HG02870 (cell line): ENCODE measurements around the gene CTIF.

Experiments used
- ATAC-seq: cut with Tn5 transposase; IDR thresholded peaks from one replicate; pipeline ENCODE4 v1.9.1; 2021; ENCODE audit warnings: mild to moderate bottlenecking, moderate library complexity; ENCODE audit not compliant: unreplicated experiment

CTIF gene

DNA sequence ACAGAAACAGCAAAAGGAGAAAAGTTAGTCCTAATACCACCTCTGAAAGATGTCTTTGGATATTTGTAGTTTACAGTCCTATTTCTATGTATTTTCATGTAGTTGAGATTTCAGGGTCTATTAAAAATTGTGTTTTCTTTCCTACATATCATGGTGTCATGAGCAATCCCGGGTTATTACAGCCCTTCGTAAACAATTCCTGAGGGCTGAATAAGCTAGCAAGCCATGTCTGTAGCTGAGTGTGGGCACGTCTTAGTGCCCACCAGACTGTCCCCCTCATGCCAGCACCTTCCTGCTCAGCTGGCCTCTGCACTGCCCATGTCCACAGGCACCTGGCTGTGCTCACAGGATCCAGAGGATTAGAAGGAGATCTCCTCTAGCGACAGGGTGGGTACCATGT, 60.6 kb downstream of the CTIF start:
- no peak for ATAC-seq

- no peak for ATAC-seq
Measured at GRCh38 chr18:48600046-48600445, 61.2 kb downstream of the CTIF start.

DNA sequence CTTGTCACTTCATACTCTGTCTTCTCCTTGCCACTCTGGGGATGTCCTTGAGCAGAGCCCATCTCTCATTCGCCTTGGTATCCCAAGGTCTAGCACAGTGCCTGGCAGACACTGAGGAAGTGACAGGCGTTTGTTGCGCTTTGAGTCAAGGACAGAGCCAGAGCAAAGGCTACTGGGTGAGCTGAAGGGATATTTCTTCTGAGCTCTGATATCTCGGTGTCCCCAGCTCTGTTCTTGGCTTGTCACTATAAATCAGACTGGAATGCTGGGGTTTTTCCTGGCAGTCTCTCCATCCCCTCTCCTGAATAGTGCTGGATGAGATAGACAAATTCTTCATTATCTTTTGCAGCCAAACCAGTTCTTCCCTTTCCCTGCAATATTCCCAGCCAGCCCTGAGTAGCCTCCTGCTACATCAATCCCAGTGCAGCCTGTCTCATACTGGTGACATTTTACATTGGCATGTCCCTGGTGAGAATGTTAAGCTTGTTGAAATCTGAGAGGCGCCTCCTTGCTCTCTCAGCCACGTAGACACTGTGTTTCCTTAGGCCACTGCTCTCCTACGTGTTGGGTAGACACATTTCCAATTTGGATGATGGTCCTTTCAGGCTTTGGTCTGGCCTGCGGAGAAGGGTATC, 61.7 kb downstream of the CTIF start:
- ATAC-seq: no peak

- ATAC-seq: no peak
Measured at GRCh38 chr18:48601343-48601742, 62.5 kb downstream of the CTIF start.

DNA sequence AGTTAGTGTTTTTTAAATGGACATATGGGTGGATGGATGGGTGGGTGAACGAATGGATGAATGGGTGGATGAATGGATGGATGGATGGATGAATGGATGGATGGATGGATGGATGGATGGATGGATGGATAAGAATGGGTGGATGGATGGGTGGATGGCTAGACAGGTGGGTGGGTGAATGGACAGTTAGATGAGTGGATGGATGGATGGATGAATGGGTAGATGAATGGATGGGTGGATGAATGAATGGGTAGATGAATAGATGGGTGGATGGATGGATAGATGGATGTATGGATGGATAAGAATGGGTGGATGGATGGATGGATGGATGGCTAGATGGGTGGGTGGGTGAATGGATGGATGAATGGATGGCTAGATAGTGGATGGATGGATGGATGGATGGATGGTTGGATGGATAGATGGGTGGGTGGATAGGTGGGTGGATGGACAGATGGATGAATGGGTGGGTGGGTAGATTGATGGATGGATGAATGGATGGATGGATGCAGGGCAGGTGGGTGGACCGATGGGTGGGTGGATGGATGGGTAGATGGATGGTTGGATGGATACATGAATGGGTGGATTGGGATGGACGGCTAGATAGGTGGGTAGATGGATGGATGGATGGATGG, 64.0 kb downstream of the CTIF start:
- no peak for ATAC-seq

GRCh38 chr18:48605408-48605845, 66.6 kb downstream of the CTIF start:
- no peak for ATAC-seq

DNA sequence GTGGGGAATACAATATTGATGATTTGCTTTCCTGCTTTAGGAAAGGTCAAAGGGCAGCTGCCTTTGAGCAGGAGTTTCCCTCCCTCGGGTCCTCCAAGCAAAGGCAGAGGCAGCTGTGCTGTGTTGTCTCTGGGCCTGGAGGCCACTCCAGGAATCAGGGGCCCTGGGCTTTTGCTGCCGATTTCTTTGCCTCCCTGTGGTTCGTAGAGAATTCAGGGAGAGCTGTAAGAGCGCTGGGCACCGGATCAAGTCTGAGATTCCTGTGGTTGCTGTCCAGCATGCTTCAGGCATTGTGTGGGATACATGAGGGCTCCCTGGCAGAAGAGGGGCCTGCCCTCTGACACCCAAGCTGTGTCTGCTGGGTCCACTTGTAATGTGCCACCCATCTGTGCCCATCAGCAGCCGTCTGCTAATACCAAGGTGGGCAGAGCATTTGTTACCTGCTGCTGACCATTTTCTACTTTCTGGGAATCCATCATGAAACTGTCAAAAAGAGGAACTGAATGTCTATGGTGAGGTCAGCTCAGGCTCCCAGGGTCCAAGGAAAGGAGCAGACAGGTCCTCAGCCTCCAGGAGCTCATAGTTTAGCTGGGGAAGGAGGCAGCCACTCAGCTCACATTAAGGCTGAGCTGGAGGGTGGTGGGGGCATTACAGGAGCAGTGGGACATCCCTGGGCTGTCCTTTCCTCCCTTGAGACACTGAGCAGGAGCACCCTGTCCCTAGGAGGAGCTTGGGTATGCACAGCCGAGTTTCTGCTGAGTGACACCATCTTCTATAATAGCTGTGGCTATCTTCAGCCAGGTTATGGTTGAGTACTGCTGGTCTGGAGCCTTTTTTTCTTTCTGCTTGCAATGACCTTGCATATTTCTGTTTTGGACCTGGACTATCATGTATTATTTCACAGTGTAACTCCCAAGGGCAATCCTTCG, 68.5 kb downstream of the CTIF start:
- ATAC-seq: no peak

GRCh38 chr18:48608581-48608980, 69.8 kb downstream of the CTIF start:
- ATAC-seq: no peak

- no peak for ATAC-seq
Measured at GRCh38 chr18:48609114-48609513, 70.3 kb downstream of the CTIF start.

DNA sequence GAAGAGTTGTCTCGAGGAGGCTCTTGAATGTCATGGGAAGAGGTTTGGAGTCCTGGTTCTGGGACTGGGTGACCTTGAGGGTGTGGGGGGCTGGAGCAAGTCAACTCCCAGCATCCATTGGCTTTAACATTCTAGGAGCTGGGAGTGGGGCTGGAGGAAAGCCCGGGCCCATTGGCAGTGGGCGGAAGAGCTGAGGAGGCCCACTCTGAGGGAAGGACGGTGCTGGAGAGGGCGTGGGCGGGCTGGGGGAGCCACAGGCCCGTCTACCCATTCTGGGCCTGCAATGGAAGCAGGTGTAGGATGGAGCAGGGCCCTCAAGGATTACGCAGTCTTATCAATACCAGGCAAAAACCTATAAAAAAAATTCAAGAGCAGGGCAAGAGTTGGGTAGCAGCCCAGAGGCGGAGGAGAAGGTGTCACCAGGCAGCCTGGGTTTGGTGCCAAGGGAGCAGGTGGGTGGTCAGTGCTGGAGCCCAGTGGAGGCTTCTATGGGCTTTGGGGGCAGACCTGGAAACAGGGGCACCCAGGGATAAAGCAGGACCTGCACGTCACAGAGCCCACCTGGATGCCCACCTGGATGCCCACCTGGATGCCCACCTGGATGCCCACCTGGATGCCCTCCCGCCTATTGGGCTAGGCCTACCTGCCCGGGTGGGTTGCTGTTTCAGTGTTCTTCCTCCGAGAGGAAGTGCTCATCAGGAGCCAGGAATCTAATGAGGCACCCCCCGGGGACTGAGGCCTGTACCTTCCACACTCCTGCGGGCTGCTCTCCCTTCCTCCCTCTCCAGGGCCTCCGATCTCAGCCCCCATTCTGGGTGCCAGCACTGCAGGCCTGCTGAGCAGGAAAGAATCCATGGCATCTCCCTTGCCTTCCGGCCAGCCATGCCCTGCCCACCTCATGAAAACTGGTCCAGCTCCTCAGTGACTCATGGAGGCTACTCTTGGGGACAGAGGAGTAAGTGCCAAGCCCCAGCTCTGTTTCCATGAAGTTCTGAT, 71.3 kb downstream of the CTIF start:
- ATAC-seq: no peak

DNA sequence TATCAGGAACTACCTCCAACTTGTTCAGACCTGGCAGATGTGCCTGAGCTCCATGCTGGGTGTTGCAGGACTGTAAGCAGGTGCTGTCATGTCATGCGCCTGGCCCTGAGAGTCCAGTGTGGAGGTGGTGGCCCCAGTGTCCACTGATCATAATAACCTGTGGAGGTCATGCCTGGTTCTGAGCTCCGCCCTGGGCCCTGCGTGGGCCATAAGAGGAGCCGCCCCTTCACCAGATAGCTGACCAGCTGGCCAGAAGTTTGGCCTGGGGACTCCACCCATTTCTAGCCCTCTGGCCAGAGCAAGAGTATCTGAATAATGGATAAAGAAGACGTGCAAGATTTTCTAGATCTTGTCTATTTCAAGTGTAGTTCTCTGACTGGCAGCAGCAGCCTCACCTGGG, 72.4 kb downstream of the CTIF start:
- ATAC-seq: no peak

- no peak for ATAC-seq
Measured at GRCh38 chr18:48611785-48612480, 73.1 kb downstream of the CTIF start.

DNA sequence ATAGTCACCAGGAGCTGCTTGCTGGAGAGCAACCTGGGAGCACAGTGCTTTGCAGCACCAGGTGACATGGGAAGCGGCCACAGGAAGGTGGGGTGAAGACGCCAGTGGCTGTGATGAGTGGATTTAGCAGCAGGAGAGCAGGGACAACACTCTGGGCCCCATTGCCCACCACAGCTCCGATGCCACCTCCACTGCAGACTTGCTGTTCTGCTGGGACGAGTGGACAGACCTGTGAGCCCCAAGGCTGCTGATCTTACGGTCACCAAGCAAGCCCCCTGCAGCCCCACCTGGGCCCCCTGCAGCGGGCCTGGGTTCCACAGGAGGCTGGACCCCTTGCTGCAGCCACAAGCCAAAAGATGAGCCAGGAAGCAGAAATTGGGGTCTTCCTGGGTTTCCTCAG, 73.7 kb downstream of the CTIF start:
- no peak for ATAC-seq

DNA sequence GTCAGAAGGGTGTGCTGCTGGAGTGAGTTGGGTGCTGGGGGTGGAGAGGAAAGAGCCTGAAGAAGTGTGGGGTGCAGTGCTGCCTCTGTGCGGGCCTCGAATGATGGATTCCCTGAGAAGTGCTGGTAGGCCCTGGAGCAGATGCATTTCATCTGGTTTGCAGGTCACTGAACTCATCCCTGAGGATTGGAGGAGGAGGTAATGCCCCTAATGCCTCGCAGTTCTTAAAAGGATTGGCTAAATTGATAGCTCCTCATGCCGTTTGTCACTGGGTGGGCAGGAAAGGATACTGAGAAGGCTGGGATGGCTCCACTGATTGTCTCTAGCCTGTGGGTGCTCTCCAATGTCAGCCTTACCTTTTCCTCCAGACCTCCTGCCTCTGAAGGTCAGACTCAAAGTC, 74.1 kb downstream of the CTIF start:
- ATAC-seq: no peak

DNA sequence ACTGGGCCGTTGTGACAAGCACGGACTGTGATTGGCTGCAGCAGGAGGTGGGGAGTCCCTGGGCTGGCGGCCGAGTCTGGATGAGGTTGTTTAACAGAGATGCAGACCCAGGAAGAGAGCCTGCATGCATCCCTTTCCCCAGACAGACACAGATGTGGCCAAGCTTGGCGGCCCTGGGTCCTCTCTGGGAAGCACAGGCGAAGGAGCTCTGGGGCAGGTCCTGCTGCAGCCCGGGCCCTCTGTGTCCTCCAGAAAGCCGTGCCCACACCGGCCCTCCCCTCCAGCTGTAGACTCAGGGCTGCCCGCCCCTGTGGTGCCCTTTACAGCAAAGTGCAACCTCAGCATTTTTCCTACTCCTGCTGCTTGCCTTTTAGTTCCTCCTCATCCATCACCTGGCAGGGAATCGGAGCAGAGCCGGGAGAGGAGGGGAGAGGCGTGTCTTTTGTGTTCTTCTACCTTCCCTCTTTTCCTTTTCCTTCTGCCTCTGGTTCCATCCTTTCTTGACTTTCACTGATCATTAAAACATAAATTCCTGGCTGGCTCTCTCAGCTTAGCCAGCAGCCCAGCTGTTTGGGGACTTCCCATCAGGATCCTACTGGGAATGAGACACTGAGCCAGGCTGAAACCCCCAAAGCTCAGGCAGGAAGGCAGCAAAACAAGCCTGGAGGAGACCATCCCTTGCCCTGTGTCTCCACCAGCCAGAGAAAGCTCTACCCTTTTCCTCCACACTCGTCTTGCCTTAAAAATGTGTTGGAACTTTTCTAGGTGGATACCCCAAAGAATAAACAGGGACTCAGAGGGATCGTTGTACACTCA, 75.0 kb downstream of the CTIF start:
- ATAC-seq: no peak

DNA sequence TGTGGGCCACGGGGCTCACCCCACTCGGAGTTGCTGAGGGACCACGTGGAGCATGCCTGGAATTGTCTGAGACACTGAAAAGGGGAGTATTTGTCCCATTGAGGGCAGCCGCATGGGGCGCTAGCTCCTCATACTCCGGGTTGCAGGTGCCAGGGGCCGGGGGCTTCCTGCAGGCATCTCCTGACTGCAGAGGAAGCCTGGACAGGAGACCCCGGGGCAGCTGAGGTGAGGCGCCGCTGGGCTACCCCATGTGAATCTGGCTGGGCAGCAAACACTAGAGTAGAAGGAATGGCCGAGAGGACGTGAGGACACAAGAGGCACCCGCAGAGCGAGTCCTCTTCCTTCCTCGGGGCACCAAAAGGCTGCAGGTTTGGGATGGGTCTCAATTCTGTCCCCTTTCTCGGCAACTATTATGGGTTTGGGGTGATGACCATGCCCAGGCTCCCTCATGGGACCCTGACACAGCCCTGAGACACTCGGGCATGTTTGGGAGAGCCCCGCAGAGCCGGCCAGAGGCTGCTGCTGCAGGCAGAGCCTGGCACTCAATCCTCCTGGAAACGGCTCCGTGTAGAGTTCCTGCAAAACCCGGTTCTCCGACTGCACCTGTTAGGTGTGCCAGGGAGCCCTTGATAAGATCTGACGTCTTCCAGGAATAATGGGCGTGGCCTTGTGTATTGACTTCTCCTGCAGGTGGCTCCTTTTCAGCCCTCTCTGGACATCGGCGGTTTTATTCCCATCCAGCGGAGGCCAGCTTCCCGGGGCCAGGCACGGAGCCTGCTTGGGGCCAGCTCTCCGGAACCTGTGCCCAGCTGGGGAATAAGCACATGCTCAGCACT, 77.0 kb downstream of the CTIF start:
- ATAC-seq: no peak

DNA sequence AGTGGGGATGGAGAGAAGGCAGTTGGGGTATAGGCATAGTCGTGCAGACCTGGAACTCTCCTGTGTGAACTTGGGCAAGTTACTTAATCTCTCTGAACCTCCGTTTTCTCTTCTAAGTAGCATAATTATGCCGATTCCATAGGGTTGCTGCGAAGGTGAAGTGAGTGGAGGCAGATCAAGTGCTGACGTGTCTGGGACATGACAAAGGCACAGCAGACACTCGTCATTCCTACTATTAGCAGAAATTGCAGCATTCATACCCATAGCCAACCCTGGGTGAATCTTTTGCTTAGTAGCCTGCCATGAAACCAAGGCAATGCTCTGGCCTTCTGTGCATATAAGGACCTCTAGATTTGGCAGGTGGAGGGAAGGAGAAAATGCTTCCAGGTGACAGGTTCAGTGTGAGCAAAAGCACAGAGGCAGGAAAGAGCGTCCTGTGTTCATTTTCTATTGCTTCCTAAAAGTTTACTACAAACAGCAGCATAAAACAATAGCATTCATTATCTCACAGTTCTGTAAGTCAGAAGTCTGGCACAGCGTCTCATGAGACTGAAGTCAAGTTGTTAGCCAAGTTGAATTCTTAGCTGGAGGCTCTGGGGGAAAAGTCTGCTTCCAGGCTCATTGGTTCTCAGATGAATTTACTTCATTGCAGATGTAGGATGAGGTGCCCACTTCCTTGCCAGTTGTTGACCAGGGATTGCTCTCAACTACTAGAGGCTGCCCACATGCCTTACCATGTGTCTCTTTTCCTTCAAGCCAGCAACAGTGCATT, 77.8 kb downstream of the CTIF start:
- ATAC-seq: no peak
